ENCODE results near the gene KCNK4. TPM values are rescaled to one million over a fixed set of nuclear protein-coding genes. Genes with fewer than 3 reads are reported as not detected.

Gene KCNK4
- total and polyA plus RNA-seq, 2 of the 13 experiments (the other 11 are each of a cell fraction or from before 2014, with no cell fraction given) = not detected

GRCh38 chr11:64268893-64269539 lies 22.1 kb upstream of the KCNK4 start:
- in situ Hi-C loops (cut with HindIII; ENCODE audit: extremely low pct_ligation_motif_present, low pct_unique_long_range_greater_than_20kb) (no loop called here), intact Hi-C loops (cut with micrococcal nuclease; ENCODE audit: unreplicated experiment) (loop anchor here (2.0 kb wide), 1 partner anchor 18 kb away; the partner anchor contains the start of gene PLCB3)
- Histone ChIP-seq H3K27me3 (ENCODE audit: control insufficient read depth in 1 of 2, insufficient read depth in 2 of 2, low read length in 2 of 2) (no peaks in the 10 kb centered on the region), H3K4me2 (ENCODE audit: low read depth, low read length) (peak overlapping the region; percentile 95), H3K36me3 (replicated peaks in 1 of 2; ENCODE audit: control insufficient read depth in 1 of 2, insufficient read depth in 2 of 2, low read length in 2 of 2) (no peaks in the 10 kb centered on the region; a peak in 2 of 5 replicates), H3K79me2 (ENCODE audit: insufficient read depth, low read length) (peaks cover 14% of the 10 kb centered on the region), H3K9me3 (ENCODE audit: low read length) (no peaks in the 10 kb centered on the region), H4K20me1 (ENCODE audit: insufficient read depth, low read length) (no peaks in the 10 kb centered on the region), H2AFZ (ENCODE audit: low read length) (no peak overlapping the region), H3K4me3 (replicated peaks in 1 of 3; ENCODE audit: insufficient read depth in 1 of 3, low read depth in 2 of 3, low read length in 3 of 3) (peak overlapping the region; percentile 71 to 89 (median 86)), H3K4me1 (ENCODE audit: insufficient read depth, low read length) (peaks cover 38% of the 10 kb centered on the region), H3K9ac (ENCODE audit: insufficient read depth, low read depth, low read length) (peak overlapping the region; percentile 75), H3K27ac (ENCODE audit: extremely low read length, insufficient read depth, low read length) (peak overlapping the region; percentile 78)
- ATAC-seq = peak; percentile 17
- ChIA-PET POLR2A (interaction anchor here (0.7 to 5.9 kb wide), 17 partner anchors 9 to 103 kb away, joined by 3 to 113 read pairs (median 5); partner anchors contain the start of genes ESRRA, FERMT3, FKBP2 and MACROD1), CTCF (ENCODE audit: low intra/inter-chr PET ratio, low total read pairs) (no interaction called here)
- 3% methylated on average over 16 of the region's 34 CpGs for WGBS (ENCODE audit: low lambda C conversion rate)
- DNase-seq (ENCODE audit: low spot score) = peak; percentile 33
- FAIRE-seq = peak; percentile 53
- no TSS peak for BruUV-seq (replicated peaks)
- no peak for TF ChIP-seq SCMH1 (CRISPR knock-in tag; IDR thresholded peaks at IDR 0.05; ENCODE audit: borderline replicate concordance)
- TF ChIP-seq ZNF839 (CRISPR knock-in tag; IDR thresholded peaks at IDR 0.05; ENCODE audit: borderline replicate concordance) = no peak
- TF ChIP-seq ZNF782 (CRISPR knock-in tag; IDR thresholded peaks at IDR 0.05; ENCODE audit: borderline replicate concordance) = 0 out of 2 replicates have a peak, but pooled peaks have one; percentile 68
- TF ChIP-seq ZNF570 (CRISPR knock-in tag; IDR thresholded peaks at IDR 0.05; ENCODE audit: borderline replicate concordance) = no peak
- no peak for TF ChIP-seq ZNF136 (CRISPR knock-in tag; IDR thresholded peaks at IDR 0.05; ENCODE audit: low read depth)
- 0 out of 2 replicates have a peak, but pooled peaks have one; percentile 31 for TF ChIP-seq RCOR2 (CRISPR knock-in tag; IDR thresholded peaks at IDR 0.05)
- no peak for TF ChIP-seq FOXK2 (IDR thresholded peaks at IDR 0.05)
- no peak for TF ChIP-seq CTCF (CRISPR knock-in tag; IDR thresholded peaks at IDR 0.05)
- TF ChIP-seq ZNF224 (CRISPR knock-in tag; IDR thresholded peaks at IDR 0.05) = no peak
- TF ChIP-seq MYPOP (CRISPR knock-in tag; IDR thresholded peaks at IDR 0.05) = peak; percentile 51; the same call in 1 of the 2 replicates
- TF ChIP-seq ZMYM3 (CRISPR knock-in tag; IDR thresholded peaks at IDR 0.05) = peak; percentile 95
- peak; percentile 57 for TF ChIP-seq ZGPAT (CRISPR knock-in tag; IDR thresholded peaks at IDR 0.05)
- 0 out of 2 replicates have a peak, but pooled peaks have one; percentile 5 for TF ChIP-seq DR1 (CRISPR knock-in tag; IDR thresholded peaks at IDR 0.05)
- no peak for TF ChIP-seq ZNF7 (CRISPR knock-in tag; IDR thresholded peaks at IDR 0.05)
- TF ChIP-seq ZNF850 (CRISPR knock-in tag; conservative IDR thresholded peaks at IDR 0.05) = peak; percentile 84; the same call in 1 of the 2 replicates
- TF ChIP-seq PHF8 (CRISPR knock-in tag; IDR thresholded peaks at IDR 0.05) = 0 out of 2 replicates have a peak, but pooled peaks have one; percentile 47
- TF ChIP-seq NCOA5 (CRISPR knock-in tag; IDR thresholded peaks at IDR 0.05) = no peak
- TF ChIP-seq AGO1 (IDR thresholded peaks at IDR 0.05; ENCODE audit: low read depth, low read length, poor library complexity, severe bottlenecking) = no peak
- no peak for TF ChIP-seq ZNF616 (CRISPR knock-in tag; IDR thresholded peaks at IDR 0.05; ENCODE audit: low read depth)
- TF ChIP-seq TEAD3 (CRISPR knock-in tag; optimal IDR thresholded peaks at IDR 0.05; ENCODE audit: borderline replicate concordance) = peak; percentile 76
- no peak for TF ChIP-seq ATF3 (CRISPR knock-in tag; IDR thresholded peaks at IDR 0.05)

All from HepG2 (cell line).